Measurements from ENCODE around the gene PPP5C. TPM values are rescaled to one million over a fixed set of nuclear protein-coding genes. Genes with fewer than 3 reads are reported as not detected.
A peak's percentile ranks its signal among the peaks of the same experiment; 100 is the strongest.
"Not testable (repeated sequence)": the region's sequence is repeated elsewhere in the genome, so short reads cannot be mapped to it uniquely, and the experiment has no call there.

The PPP5C gene
- total RNA-seq, 1 donor from 2014 or later = 35.5 TPM

GRCh38 chr19:46426035-46426505 lies 79.2 kb downstream of the PPP5C start:
- ATAC-seq = peak; percentile 76
- DNase-seq (ENCODE audit: low spot score) = no peak

- ATAC-seq = peak; percentile 82
- peak; percentile 71 for DNase-seq (ENCODE audit: low spot score)
These were observed 79.7 kb downstream of the PPP5C start for GRCh38 chr19:46426506-46427162.

GRCh38 chr19:46427518-46428045 lies 80.7 kb downstream of the PPP5C start:
- no peak for DNase-seq (ENCODE audit: low spot score)
- no peak for ATAC-seq

- ATAC-seq (peak; percentile 76), DNase-seq (ENCODE audit: low spot score) (peak; percentile 64)
These were observed 81.6 kb downstream of the PPP5C start, which contains the start of gene PNMA8C for GRCh38 chr19:46428239-46429135. PNMA8C (minus strand) TSS chr19:46428936; CDS start chr19:46428359, 577 bp downstream.

- DNase-seq (ENCODE audit: low spot score) (no peak), ATAC-seq (no peak)
These were observed 83.1 kb downstream of the PPP5C start for GRCh38 chr19:46429999-46430398.

DNA sequence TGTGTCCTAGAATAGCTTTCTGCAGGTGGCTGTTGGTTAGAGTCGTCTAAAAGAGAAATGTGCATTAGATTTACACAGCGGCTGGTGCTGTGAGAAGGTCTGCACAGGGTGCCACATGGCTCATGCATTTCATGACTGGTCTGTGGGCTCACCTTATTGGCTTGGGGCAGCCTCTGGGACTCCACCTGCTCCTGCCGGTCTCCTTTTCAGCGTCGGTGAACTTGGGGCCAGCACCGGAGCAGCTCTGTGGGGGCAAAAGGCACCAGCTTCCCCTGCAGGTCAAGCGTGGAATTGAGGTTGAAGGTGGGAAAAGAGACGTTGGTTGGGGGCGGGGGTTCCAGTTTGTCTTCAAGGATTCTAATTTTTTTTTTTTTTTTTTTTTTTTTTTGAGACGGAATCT lies 84.9 kb downstream of the PPP5C start:
- DNase-seq (ENCODE audit: low spot score) = no peak
- no peak for ATAC-seq

DNA sequence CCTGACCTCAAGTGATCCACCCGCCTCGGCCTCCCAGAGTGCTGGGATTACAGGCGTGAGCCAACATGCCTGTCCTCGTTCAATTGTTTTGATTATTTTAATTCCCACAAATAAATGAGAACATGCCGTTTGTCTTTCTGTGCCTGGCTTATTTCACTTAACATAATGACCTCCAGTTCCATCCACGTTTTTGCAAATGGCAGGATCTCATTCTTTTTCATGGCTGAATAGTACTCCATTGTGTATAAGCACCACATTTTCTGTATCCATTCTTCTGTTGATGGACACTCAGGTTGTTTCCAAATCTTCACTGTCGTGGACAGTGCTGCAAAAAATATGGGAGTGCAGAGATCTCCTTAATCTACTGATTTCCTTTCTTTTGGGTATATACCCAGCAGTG lies 86.6 kb downstream of the PPP5C start:
- ATAC-seq; DNase-seq (ENCODE audit: low spot score): not testable (repeated sequence)

DNA sequence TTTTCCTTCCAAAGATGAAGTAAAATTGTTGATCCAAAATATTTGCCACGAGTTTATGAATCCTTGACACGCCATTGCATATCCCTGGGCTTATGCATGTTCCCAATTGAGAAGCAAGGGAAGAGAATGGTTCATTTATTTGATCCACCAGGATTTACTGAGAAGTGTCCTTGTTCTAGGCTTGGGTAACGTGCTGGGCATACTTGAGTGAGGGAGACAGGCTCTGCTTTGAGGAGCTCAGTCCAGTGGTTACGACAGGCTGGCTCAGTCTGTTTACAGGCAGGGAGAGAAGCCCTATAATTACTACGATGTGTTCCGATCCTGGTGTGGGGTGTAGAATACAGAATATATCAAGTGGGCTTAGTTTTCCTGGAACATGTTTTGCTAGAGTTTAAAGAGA lies 88.1 kb downstream of the PPP5C start:
- DNase-seq (ENCODE audit: low spot score) = no peak
- no peak for ATAC-seq

DNA sequence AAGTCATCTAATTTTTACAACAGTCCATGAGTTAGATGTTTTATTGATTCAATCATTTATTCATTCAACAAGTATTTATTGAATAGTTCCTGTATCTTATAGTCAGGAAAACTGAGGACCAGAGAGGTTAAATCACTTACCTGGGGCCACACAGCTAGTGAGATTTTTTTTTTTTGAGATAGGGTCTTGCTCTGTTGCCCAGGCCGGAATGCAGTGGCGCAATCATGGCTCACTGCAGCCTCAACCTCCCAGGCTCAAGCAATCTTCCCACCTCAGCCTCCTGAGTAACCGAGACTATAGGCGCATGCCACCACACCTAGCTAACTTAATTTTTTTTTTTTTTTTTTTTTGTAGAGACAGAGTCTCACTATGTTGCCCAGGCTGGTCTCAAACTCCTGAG lies 88.8 kb downstream of the PPP5C start:
- not testable (repeated sequence) for ATAC-seq; DNase-seq (ENCODE audit: low spot score)

Other genes starting within 250 kb of the PPP5C start
- gene IGFL3, start 222.4 kb upstream of the PPP5C start, total RNA-seq = not detected
- gene IGFL2, start 198.8 kb upstream of the PPP5C start, total RNA-seq = not detected
- not detected for gene IGFL1, start 117.3 kb upstream of the PPP5C start, total RNA-seq
- 8.9 TPM for gene HIF3A, start 50.0 kb upstream of the PPP5C start, total RNA-seq
- gene CCDC8, start 66.5 kb downstream of the PPP5C start, total RNA-seq = 0.55 TPM
- gene PNMA8C, start 81.8 kb downstream of the PPP5C start, total RNA-seq = not detected
- 0.48 TPM for gene PNMA8A, start 124.5 kb downstream of the PPP5C start, total RNA-seq
- gene PNMA8B, start 148.8 kb downstream of the PPP5C start, total RNA-seq = 0.35 TPM